HTR-8/SVneo (cell line): ENCODE measurements around the gene SUV39H2.
A peak's percentile ranks its signal among the peaks of the same experiment; 100 is the strongest.
"Not testable (repeated sequence)": the region's sequence is repeated elsewhere in the genome, so short reads cannot be mapped to it uniquely, and the experiment has no call there.

Experiments
- DNase-seq: peaks from one replicate; pipeline ENCODE4 v3.0.0; 2011; ENCODE audit warnings: low spot score, mixed read lengths; ENCODE audit not compliant: insufficient read length
- FAIRE-seq: peaks from 2 replicates; lab custom pipeline; 2011; peaks lifted over from hg19 to GRCh38; lab: Jason Lieb, UNC

Gene SUV39H2, protein sequence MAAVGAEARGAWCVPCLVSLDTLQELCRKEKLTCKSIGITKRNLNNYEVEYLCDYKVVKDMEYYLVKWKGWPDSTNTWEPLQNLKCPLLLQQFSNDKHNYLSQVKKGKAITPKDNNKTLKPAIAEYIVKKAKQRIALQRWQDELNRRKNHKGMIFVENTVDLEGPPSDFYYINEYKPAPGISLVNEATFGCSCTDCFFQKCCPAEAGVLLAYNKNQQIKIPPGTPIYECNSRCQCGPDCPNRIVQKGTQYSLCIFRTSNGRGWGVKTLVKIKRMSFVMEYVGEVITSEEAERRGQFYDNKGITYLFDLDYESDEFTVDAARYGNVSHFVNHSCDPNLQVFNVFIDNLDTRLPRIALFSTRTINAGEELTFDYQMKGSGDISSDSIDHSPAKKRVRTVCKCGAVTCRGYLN

GRCh38 chr10:14878266-14879123, at the start of gene SUV39H2:
Gene SUV39H2, plus strand, starts transcription at chr10:14878866. Its CDS starts 23 bp downstream, at chr10:14878889.
- DNase-seq (peak; percentile 93), FAIRE-seq (peak; percentile 92)

GRCh38 chr10:14833106-14833505, 45.6 kb upstream of the SUV39H2 start:
- DNase-seq, result no peak
- FAIRE-seq, result no peak

- FAIRE-seq (no peak), DNase-seq (no peak)
Measured at GRCh38 chr10:14836208-14836607, 42.5 kb upstream of the SUV39H2 start.

DNA sequence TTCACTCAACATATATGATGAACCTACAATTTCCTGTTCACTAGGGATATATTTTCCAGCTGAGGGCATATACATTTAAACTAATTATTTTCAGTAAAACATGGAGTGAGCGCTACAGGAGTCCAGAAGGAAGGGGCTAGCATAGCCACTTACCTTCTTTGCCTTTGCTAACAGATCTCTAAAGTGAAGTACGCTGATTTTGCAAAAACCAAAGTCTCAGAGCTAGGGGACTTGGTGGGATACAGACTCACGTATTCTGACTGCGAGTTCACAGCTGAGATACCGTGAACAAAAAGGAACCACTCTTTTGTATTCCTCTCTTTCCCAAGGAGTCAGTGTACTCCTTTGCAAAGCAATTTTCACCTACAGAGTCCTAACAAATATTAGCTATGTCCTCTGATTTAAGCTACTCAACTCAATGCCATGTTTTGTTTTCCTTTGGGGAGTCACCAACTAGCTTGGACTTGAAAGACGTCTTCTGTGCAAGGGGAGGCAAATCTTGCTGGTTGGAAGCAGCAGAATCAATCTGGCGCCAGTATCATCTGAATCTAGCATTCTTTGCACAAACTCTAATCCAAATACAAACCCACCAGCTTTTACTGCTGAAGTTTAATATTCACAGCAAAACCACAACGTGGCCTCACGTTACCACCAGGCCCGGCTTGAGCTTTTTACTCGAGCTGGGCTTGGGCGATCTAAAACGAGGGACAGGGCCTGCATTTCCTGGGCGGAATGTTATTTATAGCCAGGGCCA, 41.5 kb upstream of the SUV39H2 start:
- FAIRE-seq, result no peak

GRCh38 chr10:14837757-14838581, 40.7 kb upstream of the SUV39H2 start, which contains the start of the genes CDNF, HSPA14 and MSANTD7:
Gene CDNF, minus strand, starts transcription at chr10:14838037. Its CDS starts 91 bp downstream, at chr10:14837946.
Gene HSPA14, plus strand, starts transcription at chr10:14838306. Its CDS starts 97 bp downstream, at chr10:14838403.
Gene MSANTD7, plus strand, starts transcription at chr10:14838306. Its CDS starts 3,979 bp downstream, at chr10:14842285.
- FAIRE-seq, result peak; percentile 92

More for the DNA sequence above, 41.5 kb upstream of the SUV39H2 start:
- DNase-seq, result no peak

DNA sequence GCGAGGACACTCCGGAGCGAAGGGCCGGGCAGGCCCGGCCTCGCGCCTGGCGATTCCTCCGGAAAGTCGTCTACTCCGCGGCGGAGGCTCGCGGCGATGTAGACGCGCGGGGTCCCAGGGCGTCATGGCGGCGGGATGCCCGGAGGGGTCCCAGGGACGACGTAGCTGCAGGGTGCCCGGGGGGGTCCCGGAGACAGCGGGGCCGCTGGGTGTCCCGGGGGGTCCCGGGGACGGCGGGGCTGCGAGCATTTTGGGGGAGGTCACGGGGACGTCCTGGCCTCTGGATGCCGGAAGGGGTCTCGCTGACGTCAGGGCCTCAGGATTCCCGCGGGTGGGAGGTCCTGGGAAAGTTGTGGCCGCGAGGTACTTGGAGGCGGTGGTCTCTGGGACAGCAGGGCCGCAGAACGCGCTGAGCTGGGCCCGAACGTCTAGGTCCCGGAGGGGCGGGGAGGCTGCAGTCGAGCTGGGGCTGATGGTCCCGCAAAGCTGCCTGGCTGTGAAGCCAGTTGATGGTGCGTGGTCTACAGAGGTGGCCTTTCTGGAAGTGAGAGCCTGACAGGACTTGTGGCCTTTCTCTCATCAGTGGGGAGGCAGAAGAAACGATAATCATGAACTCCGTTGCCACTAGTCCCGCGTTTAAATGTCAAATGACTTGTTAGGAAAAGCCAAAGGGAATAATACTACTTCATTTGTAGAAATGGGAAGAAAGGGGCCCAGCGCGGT, 39.9 kb upstream of the SUV39H2 start:
- FAIRE-seq (no peak), DNase-seq (peak; percentile 14)

More at GRCh38 chr10:14837757-14838581, 40.7 kb upstream of the SUV39H2 start, which contains the start of the genes CDNF, HSPA14 and MSANTD7:
- DNase-seq, result peak; percentile 96

DNA sequence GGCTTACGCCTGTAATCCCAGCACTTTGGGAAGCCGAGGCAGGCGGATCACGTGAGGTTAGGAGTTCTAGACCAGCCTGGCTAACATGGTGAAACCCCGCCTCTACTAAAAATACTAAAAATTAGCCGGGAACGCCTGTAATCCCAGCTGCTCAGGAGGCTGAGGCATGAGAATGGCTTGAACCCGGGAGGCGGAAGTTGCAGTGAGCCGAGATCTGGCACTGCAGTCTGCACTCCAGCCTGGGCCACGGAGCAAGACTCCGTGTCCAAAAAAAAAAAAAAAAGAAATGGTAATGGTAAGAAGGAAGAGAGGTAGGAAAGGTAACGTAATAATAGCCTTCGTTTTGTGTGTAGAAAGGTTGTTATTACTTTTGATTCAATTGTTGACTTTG, 39.4 kb upstream of the SUV39H2 start:
- FAIRE-seq (no peak), DNase-seq (no peak)

- DNase-seq, result no peak
- no peak for FAIRE-seq
Measured at GRCh38 chr10:14840178-14840577, 38.5 kb upstream of the SUV39H2 start.

GRCh38 chr10:14843327-14843988, 35.2 kb upstream of the SUV39H2 start:
- DNase-seq (no peak), FAIRE-seq (no peak)

- no peak for FAIRE-seq
- DNase-seq, result no peak
Measured at GRCh38 chr10:14844948-14845347, 33.7 kb upstream of the SUV39H2 start.

DNA sequence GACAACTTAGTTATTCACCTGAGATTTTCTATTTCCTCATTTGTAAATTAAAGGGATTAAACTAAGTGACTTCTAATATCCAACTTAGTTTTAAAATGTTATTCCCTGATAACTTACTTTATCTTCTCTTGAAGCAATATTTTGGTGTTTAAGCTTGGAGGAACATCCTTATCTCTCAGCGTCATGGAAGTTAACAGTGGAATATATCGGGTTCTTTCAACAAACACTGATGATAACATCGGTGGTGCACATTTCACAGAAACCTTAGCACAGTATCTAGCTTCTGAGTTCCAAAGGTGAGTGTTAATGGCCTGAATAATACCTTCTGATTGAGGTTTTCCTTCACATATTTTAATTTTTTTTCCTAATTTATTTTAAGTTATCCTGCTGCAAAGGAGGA, 26.4 kb upstream of the SUV39H2 start:
- DNase-seq (no peak), FAIRE-seq (no peak)

DNA sequence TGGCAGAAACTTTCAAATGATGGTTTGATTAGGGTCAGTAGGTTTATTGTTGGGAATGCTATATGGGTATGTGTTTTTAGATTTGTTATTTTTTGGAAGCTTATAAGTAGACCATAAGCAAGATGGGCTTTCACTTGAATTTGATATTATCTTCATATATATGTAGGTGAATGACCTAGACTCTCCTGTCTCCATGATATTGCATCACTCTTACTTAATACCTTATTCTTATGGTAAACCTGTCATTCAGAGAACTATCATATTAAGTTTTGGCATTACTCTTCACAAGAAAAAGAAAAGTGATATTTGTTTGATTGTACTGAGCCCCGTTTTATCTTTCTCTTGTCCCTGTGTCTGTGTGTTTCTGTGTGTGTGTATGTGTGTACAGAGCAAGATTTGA, 23.2 kb upstream of the SUV39H2 start:
- FAIRE-seq (no peak), DNase-seq (no peak)

DNA sequence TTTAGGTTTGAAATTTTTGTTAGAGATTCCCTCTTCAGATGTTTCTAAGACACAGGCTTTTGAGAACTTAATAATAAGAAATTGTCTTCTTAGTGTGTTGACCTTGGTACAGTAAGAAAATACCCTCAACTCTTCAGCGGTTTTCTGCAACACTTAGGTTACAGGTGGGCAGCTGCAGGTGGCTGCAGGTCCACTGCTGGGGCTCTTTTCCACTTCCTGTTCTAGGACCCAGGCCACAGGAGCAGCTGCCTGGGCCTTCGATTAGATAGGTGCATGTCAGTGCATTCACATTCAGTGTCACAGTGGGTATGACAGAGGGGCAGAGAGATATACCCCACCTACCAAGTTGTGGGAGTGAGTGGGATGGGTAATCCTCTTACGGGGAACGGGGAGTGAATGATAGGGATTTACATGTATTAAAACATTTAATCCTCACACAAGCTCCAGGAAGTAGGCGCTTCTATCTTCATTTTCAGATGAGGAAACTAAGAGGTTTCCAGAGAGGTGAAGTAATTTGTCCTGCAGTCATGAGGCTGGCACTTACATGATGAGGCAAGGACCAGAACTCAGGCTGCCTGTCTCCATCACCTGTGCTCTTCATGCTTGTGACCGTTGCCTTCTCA, 20.2 kb upstream of the SUV39H2 start:
- FAIRE-seq, result no peak
- DNase-seq, result no peak

DNA sequence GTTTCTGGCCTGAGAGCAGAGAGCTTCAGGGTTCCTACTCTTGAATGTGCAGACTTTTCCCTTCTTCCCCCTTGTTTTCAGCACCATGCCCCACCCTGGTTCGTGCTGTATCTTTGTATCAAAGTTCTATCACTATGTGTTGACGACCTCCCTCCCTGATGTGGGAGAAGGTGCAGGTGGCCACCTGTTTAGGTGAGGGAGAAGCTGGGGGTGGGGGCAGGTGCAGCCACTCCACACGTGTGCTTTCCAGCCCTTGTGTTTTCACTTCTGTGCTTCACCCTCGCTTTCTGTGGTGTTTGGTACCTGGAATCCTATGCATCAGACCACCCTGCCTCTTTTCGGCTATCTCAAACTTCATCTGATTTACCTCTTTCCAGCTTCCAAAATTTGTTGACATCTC, 19.6 kb upstream of the SUV39H2 start:
- DNase-seq (no peak), FAIRE-seq (no peak)

DNA sequence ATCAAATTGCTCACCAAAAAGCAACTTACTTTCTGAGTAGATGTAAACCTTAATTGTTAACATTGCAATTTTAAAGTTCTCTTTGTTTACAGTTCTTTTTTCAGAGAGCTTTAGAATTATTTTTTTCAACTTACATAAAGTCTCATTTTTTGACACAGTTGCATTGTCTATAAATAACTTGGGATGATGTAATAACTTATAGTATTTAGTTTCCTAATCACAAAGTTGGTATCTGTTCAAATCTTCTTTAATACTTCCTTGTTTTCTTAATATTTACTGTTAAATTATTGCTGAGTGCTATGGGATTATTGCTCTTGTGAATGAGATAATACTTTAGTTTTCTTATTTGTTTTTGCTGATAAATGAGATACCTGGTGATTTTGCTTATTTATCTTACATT, 18.9 kb upstream of the SUV39H2 start:
- DNase-seq, result no peak
- no peak for FAIRE-seq

DNA sequence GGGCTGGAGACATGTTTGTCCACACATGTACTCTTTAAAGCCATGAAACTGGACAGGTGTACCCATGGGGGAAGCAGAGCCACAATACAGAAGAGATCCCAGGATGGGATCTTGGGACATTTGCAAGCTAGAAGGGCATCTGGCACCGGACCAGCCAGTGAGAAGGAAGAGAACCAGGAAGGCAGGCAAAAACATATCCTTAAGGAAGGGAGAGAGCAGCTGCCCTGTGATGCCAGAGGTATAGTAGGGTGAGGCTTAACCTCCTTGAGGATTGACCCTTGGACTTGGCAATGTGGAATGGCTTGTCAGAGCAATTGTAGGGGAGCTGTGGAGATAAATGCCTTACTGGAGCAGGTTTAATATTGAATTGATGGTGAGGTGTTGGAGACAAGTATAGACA, 17.9 kb upstream of the SUV39H2 start:
- DNase-seq, result no peak

GRCh38 chr10:14864466-14864865, 14.2 kb upstream of the SUV39H2 start:
- FAIRE-seq, DNase-seq: not testable (repeated sequence)

More for the DNA sequence above, 17.9 kb upstream of the SUV39H2 start:
- no peak for FAIRE-seq
